GM19025 (cell line): ENCODE measurements around the gene PPP2R5A.
"Not testable (repeated sequence)": the region's sequence is repeated elsewhere in the genome, so short reads cannot be mapped to it uniquely, and the experiment has no call there.

Experiments
- ATAC-seq: cut with Tn5 transposase; IDR thresholded peaks from one replicate; pipeline ENCODE4 v1.9.1; 2021; ENCODE audit warnings: mild to moderate bottlenecking, low read depth, moderate library complexity; ENCODE audit not compliant: unreplicated experiment

The PPP2R5A gene

GRCh38 chr1:212294983-212295382 is 9.8 kb downstream of the PPP2R5A start:
- ATAC-seq: no peak

GRCh38 chr1:212295579-212295978 is 10.4 kb downstream of the PPP2R5A start:
- no peak for ATAC-seq

- ATAC-seq: no peak
Observed at GRCh38 chr1:212297338-212297737, 12.1 kb downstream of the PPP2R5A start.

DNA sequence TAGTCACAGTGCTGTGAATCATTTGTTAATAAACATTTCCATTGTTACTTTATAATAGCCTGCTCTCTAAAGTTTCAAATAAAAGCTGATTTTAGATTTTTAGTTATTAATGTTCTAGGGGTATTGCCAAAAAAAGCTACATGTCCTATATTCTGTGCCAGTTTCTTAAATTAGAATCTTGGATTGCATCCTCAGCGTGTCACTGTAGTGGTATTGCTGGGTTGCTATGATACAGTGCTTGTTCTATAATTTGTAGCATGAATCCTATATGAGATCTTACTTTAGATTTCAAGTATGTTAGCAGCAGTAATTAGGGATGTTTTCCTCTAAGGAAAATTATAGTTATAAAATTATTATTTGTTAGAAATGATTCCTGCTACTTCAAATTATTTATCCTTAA is 16.4 kb downstream of the PPP2R5A start:
- no peak for ATAC-seq

DNA sequence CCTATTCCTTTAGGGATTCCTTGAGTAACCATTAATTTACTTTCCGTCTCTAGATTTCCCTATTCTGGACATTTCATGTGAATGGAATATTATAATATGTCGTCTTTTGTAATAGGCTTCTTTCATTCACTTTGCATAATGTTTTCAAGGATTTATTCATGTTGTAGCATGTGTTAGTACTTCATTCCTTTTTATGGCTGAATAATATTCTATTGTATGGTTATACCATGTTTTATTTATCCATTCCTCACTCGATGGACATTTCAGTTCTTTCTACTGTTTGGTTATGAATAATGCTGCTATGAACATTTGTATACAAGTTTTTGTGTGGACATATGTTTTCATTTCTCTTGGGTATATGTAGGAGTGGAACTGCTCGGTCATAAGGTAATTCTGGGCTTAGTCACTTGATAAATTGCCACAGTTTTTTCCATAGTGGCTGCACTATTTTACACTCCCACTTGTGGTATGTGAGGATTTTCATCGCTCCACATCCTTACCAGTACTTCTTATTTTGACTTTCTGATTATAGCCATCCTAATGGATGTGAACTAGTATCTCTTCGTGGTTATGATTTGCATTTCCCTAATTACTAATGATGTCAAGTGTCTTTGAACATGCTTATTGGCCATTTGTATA is 17.7 kb downstream of the PPP2R5A start:
- ATAC-seq: no peak

- ATAC-seq: no peak
Observed at GRCh38 chr1:212305342-212305741, 20.1 kb downstream of the PPP2R5A start.

DNA sequence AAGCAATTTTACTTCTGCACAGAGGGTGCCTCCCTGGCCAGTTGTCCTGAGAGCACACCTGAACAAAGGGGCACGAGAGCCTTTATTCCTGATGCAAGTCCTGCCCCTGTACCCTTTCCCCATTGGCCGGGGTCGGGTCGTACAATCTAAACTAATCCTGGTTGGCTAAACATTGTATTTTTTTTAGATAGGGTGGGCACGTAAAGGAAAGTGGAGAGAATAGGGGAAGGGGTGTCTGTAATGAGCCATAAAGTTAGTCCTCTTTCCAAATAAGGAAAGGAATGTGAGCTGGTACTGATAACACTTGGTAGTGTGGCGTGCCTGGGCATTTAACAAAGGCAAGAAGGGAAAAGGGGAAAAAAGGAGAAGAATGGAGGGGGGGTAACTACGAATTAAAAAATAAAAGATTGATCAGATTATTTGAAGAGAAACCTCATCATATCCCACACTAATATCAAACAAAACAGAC is 20.8 kb downstream of the PPP2R5A start:
- ATAC-seq: not testable (repeated sequence)

- ATAC-seq: no peak
Observed at GRCh38 chr1:212309967-212310366, 24.8 kb downstream of the PPP2R5A start.

DNA sequence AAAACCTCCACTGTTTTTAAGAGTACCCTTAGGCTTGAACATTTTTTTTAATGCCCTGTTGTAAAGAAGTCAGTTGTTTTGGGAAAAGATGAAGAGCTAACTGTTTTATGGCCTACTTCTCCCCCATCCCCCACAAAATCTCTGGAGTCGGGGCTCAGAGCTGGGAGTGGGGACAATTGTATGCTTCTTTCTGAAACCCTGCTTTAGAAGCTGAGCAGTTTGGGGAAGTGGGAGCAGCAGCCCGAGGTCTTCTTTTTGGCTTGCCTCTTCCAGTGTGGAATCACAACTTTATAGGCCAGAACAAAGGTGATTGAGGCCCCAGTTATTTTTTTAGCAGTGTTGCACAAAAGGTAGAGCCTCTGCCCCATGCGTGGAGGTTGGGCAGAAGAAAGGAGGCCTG is 25.2 kb downstream of the PPP2R5A start:
- no peak for ATAC-seq

GRCh38 chr1:212311836-212312497 is 26.8 kb downstream of the PPP2R5A start:
- no peak for ATAC-seq

GRCh38 chr1:212313616-212314015 is 28.4 kb downstream of the PPP2R5A start:
- no peak for ATAC-seq

GRCh38 chr1:212315184-212315583 is 30.0 kb downstream of the PPP2R5A start:
- ATAC-seq: no peak

- ATAC-seq: no peak
Observed at GRCh38 chr1:212315907-212316306, 30.7 kb downstream of the PPP2R5A start.

- no peak for ATAC-seq
Observed at GRCh38 chr1:212317916-212318315, 32.7 kb downstream of the PPP2R5A start.

- not testable (repeated sequence) for ATAC-seq
Observed at GRCh38 chr1:212321031-212321430, 35.8 kb downstream of the PPP2R5A start.

- no peak for ATAC-seq
Observed at GRCh38 chr1:212323066-212323465, 37.9 kb downstream of the PPP2R5A start.

DNA sequence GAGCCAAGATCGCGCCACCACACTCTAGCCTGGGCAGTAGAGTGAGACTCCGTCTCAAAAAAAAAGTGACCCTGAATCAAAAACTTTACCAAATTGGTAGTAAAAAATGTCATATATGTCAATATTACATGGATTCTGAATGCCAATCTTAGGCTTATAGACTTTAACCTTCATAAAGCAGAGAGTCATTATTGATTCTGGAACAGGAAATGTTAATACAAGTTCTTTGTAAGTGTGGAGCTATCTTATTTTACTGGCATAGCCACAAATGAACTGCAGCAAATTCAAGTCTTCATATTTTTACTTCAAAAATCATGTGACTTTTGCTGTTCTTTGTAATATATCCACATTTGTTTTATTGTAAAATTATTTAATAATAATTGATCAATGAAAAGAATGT is 41.3 kb downstream of the PPP2R5A start:
- no peak for ATAC-seq

DNA sequence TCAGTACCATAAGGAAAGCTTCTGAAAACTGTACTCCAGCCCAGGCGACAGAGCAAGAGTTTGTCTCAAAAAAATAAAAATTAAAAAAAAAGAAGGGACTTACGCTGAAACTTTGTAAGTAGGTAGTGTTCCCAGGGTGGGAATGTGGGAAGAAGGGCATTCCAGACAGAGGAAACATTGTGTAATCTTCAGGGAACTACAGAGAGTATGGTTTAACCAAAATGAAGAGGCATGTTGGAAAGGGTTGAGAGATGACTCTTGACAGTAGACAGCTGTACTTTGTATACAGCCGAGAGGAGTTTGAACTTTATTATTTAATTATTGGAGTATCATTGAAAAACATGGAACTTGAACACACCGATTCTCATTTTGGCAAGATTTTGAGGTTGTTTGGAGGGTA is 43.0 kb downstream of the PPP2R5A start:
- no peak for ATAC-seq

- no peak for ATAC-seq
Observed at GRCh38 chr1:212329105-212329504, 43.9 kb downstream of the PPP2R5A start.

- ATAC-seq: no peak
Observed at GRCh38 chr1:212341090-212341489, 55.9 kb downstream of the PPP2R5A start.

- no peak for ATAC-seq
Observed at GRCh38 chr1:212344905-212345304, 59.7 kb downstream of the PPP2R5A start.

DNA sequence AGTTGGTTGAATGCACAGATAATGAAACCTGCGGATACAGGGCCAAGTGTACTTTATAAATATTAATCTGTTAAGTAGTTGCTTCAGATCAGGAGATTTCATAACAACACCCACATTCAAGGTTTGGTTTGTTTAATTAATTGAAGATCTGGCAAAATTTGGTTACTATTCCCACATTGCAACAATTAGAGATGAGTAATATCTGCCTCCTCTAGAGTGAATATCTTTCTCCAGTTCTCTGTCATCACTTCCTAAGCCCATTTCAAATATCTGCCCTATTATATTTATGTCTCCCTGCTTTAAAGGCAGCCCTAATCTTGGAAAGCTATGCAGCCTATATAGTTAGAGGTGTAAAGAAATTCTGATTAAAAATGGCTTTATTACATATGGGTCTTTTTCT is 61.4 kb downstream of the PPP2R5A start:
- no peak for ATAC-seq
